GM12892 (cell line): ENCODE results near the gene GLOD4.

Experiments
- POLR2A ChIP-seq: IDR thresholded peaks from 2 replicates; pipeline ENCODE4 v1.6.1; 2011; ENCODE audit warnings: low read depth, low read length, control low read depth
- POLR2AphosphoS5 ChIP-seq: IDR thresholded peaks from 2 replicates; pipeline ENCODE4 v1.6.1; 2011; ENCODE audit warnings: low read depth, low read length, control low read depth

DNA sequence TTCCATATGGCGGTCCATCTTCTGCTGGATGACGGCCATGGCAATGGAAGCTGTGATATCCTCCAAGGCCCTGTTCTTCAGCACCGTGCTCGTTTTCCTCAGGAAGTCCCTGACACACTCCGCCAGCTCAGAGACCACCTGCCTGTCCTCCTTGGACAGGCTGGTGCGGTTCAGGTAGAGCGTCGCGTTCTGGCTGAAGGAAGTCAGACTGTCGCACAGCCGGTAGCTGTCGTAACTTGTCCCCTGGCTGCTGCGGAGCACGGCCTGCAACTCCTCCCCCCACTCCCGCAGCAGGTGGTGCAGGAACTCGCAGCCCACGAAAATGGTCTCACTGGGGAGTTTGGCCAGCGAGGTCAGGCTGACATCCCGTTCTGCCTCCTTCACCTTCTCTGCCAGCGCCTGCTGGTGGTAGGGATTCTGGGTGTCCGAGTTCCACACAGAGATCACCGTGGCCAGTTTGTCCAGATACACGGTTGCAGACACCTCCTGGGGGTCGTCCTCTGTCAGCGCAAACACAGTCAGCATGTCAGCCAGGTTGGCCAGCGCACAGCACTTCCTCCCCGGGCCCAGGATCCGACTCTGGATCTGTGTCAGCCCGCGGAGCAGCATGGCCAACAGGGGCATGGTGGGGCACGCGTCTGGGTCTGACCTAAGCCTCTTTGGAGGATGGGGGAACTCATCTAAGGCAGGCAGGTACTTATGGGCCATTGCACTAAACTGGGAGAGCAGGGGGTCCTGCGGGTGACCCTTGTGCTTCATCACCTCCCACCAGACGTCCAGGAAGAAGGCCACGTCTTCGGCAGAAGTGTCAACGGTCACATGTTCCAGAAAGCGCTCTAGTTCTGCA lies 35.1 kb downstream of the GLOD4 start:
- TF ChIP-seq POLR2A (no peak), POLR2AphosphoS5 (no peak)
